ENCODE measurements around the gene IL19.

DNA sequence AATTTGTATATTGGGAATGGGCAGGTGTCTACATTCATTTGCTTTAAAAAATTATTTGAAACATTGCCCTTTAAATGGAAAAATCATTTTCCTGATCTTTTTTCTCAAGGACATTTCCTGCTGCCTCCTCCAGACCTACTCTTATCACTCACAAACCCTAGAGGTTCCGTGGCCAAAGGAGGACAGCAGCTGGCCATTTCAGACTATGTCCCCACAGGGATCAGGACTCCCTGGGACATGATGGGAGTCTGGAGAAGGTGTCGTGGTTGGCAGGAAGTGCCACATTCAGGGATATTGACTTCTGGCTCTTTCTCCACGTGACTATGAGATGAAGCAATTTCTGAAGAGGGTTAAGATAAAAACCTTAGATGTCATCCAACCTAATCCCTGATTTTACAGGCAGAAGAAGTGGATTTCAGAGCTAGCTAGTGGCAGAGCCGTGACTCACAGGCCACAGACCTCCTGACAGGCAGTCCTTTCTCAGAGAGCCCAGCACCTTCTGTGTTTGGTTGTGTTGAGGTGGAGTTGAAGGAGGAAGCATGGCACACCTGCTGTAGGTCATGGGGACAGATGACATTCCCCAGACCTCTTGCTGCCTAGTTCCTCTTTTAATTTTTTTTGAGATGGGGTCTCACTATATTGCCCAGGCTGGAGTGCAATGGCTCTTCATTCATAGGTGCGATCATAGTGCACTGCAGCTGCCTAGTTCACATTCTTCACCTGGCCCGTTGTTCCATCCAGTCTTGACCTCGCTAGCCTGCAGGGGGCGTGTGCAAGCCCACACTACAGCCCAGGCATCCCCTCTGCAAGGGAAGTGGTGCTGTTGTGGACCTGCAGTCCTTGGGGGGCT lies 27.2 kb downstream of the IL19 start:
- TF ChIP-seq, protein P1, sequence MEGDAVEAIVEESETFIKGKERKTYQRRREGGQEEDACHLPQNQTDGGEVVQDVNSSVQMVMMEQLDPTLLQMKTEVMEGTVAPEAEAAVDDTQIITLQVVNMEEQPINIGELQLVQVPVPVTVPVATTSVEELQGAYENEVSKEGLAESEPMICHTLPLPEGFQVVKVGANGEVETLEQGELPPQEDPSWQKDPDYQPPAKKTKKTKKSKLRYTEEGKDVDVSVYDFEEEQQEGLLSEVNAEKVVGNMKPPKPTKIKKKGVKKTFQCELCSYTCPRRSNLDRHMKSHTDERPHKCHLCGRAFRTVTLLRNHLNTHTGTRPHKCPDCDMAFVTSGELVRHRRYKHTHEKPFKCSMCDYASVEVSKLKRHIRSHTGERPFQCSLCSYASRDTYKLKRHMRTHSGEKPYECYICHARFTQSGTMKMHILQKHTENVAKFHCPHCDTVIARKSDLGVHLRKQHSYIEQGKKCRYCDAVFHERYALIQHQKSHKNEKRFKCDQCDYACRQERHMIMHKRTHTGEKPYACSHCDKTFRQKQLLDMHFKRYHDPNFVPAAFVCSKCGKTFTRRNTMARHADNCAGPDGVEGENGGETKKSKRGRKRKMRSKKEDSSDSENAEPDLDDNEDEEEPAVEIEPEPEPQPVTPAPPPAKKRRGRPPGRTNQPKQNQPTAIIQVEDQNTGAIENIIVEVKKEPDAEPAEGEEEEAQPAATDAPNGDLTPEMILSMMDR (IDR thresholded peaks at IDR 0.05) = no peak
- no peak for TF ChIP-seq POLR2A (IDR thresholded peaks at IDR 0.05)

Measured in lower leg skin (tissue), 3 donors.